BJ (cell line): Measurements from ENCODE around the gene PDZD2. TPM values are rescaled to one million over a fixed set of nuclear protein-coding genes. Genes with fewer than 3 reads are reported as not detected.

Source experiments
- CTCF ChIA-PET: fragments of 350-600 bp; formaldehyde crosslinking; extraction: SDS; loops from one replicate; lab custom pipeline; 2021; ENCODE audit warnings: antibody characterized with exemption, inconsistent platforms; lab: Yijun Ruan, JAX
- POLR2A ChIA-PET: fragments of 300-600 bp; sonication (Branson Sonifier 250); formaldehyde crosslinking; extraction: SDS; loops from one replicate; lab custom pipeline; 2021; ENCODE audit warnings: antibody characterized with exemption; lab: Charles Lee
- DNase-seq: peaks from one replicate; pipeline ENCODE4 v3.0.0-alpha.2; 2011; ENCODE audit warnings: low read depth
- H3K27me3 ChIP-seq: 2 replicates; pipeline ENCODE4 v1.6.0; 2011; ENCODE audit warnings: low read length; ENCODE audit not compliant: control insufficient read depth, insufficient read depth
- H3K36me3 ChIP-seq: 2 replicates; pipeline ENCODE4 v1.5.1; 2011; ENCODE audit warnings: low read length; ENCODE audit not compliant: control insufficient read depth, insufficient read depth
- H3K4me3 ChIP-seq: 2 replicates; pipeline ENCODE4 v1.5.1; 2011; ENCODE audit warnings: low read depth, mild to moderate bottlenecking, control low read depth, low read length
- polyA plus RNA-seq: library from polyadenylated mRNA; depleted of rRNA; stranded (reverse); fragments of >200 nt; gene quantifications from 2 replicates; pipeline ENCODE4 v1.2.3, GENCODE V29; 2011
- TF ChIP-seq, protein P1 (sequence below): IDR thresholded peaks from 2 replicates; pipeline ENCODE4 v1.5.1; 2011; ENCODE audit warnings: low read depth, mild to moderate bottlenecking, control low read depth, inconsistent platforms, low read length, moderate library complexity; ENCODE audit not compliant: insufficient read depth

Gene PDZD2
- polyA plus RNA-seq, 1 experiment = 0.06 TPM

GRCh38 chr5:31748458-31749172 lies 109.7 kb downstream of the PDZD2 start:
- Histone ChIP-seq H3K4me3 (no peak overlapping the region), H3K27me3 (peaks cover 2% of the 10 kb centered on the region; the same call in 1 of the 2 replicates), H3K36me3 (no peaks in the 10 kb centered on the region)
- ChIA-PET POLR2A (no interaction called here), CTCF (interaction anchor here (0.5 kb wide), 1 partner anchor 77 kb away, joined by 3 read pairs; no protein-coding TSS in a partner anchor)
- TF ChIP-seq, protein P1, sequence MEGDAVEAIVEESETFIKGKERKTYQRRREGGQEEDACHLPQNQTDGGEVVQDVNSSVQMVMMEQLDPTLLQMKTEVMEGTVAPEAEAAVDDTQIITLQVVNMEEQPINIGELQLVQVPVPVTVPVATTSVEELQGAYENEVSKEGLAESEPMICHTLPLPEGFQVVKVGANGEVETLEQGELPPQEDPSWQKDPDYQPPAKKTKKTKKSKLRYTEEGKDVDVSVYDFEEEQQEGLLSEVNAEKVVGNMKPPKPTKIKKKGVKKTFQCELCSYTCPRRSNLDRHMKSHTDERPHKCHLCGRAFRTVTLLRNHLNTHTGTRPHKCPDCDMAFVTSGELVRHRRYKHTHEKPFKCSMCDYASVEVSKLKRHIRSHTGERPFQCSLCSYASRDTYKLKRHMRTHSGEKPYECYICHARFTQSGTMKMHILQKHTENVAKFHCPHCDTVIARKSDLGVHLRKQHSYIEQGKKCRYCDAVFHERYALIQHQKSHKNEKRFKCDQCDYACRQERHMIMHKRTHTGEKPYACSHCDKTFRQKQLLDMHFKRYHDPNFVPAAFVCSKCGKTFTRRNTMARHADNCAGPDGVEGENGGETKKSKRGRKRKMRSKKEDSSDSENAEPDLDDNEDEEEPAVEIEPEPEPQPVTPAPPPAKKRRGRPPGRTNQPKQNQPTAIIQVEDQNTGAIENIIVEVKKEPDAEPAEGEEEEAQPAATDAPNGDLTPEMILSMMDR = no peak
- no peak for DNase-seq

DNA sequence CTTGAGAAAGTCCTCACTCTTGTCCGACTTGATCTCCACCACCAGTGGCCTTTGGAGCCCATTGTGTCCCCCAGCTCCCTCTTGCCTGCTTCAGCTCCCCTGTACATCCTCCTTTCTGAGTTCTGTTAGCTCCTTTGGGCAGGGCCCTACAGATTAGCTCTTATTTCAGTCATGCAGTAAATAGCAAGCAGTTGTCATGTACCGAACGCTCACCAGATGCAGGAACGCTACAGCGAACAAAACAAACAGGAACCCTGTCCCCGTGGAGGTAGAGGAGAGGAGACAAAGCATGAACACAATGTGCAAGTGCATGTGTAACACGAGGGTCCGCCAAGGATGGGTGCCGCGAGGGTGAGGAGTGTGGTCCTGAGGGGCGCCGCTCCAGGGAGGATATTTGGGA lies 111.3 kb downstream of the PDZD2 start:
- H3K4me3 ChIP-seq = no peak overlapping the region
- H3K27me3 ChIP-seq = no peaks in the 10 kb centered on the region; the same call in 1 of the 2 replicates
- TF ChIP-seq, protein P1 = no peak
- no peaks in the 10 kb centered on the region for H3K36me3 ChIP-seq
- ChIA-PET CTCF (no interaction called here), POLR2A (no interaction called here)
- no peak for DNase-seq

- Histone ChIP-seq H3K4me3 (no peak overlapping the region), H3K36me3 (no peaks in the 10 kb centered on the region), H3K27me3 (no peaks in the 10 kb centered on the region; the same call in 1 of the 2 replicates)
- ChIA-PET CTCF (no interaction called here), POLR2A (no interaction called here)
- TF ChIP-seq, protein P1 = no peak
- no peak for DNase-seq
Measured at GRCh38 chr5:31751610-31752009, 112.7 kb downstream of the PDZD2 start.

DNA sequence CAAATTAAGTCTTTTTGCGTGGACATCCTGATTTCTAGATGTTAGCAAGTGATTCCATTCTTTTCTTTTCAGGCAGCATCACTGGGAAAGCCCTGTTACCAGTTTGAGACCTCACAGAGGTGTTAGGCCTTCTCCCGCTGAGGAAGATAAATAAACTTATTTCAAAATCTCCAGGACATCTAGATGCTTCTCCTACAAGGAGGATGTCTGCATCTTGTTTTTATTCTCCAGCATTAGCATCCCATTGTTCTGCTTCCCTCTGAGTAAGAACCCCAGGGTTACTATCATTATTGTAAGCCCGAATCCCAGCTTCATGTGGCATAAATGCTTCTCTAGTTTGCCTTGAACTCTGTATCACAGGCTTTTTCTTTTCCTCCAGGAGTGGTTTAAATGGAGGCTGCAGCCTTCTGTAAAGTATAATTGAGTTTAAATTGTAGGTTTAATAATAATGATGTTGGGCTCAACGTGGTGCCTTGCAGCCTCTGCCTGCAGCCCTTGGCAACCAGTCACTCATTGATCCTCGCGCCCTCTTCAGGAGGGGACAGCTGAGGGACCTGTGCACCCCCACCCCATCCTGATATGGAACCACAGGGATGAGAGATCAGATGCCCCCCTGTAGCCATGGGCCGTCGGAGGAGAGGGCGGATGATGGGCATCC lies 114.9 kb downstream of the PDZD2 start:
- 0 out of 2 replicates have a peak, but pooled peaks cover 3% of the 10 kb centered on the region for H3K27me3 ChIP-seq
- no peaks in the 10 kb centered on the region for H3K36me3 ChIP-seq
- CTCF ChIA-PET = interaction anchor here (0.6 kb wide), 1 partner anchor 15 kb away, joined by 5 read pairs; no protein-coding TSS in a partner anchor
- POLR2A ChIA-PET = no interaction called here
- no peak overlapping the region for H3K4me3 ChIP-seq
- no peak for DNase-seq
- TF ChIP-seq, protein P1 = no peak

- TF ChIP-seq, protein P1 = no peak
- CTCF ChIA-PET = interaction anchor here (0.6 kb wide), 1 partner anchor 16 kb away, joined by 5 read pairs; no protein-coding TSS in a partner anchor
Measured at GRCh38 chr5:31754358-31754704, 115.4 kb downstream of the PDZD2 start.

More at GRCh38 chr5:31754358-31754704, 115.4 kb downstream of the PDZD2 start:
- H3K4me3 ChIP-seq = no peak overlapping the region
- POLR2A ChIA-PET = no interaction called here
- no peak for DNase-seq
- no peaks in the 10 kb centered on the region for H3K36me3 ChIP-seq
- peaks cover 5% of the 10 kb centered on the region for H3K27me3 ChIP-seq
